Testis (tissue), 2 donors: ENCODE data around the gene CLCA4.

Experiments used
- CTCF ChIP-seq, 3 experiments: fragments of 450-650 bp in 2 of 3; fragments of 200-600 bp in 1 of 3; sonication (generic) in 1 of 3; IDR thresholded peaks; one replicate each; pipeline ENCODE4 v1.5.1; 2016 to 2019; ENCODE audit warnings: antibody characterized with exemption in 3 of 3, mild to moderate bottlenecking in 2 of 3, moderate library complexity in 1 of 3
- POLR2A ChIP-seq: fragments of 450-650 bp; IDR thresholded peaks from one replicate; pipeline ENCODE4 v1.6.1; 2017; ENCODE audit warnings: antibody characterized with exemption, mild to moderate bottlenecking, moderate library complexity

DNA sequence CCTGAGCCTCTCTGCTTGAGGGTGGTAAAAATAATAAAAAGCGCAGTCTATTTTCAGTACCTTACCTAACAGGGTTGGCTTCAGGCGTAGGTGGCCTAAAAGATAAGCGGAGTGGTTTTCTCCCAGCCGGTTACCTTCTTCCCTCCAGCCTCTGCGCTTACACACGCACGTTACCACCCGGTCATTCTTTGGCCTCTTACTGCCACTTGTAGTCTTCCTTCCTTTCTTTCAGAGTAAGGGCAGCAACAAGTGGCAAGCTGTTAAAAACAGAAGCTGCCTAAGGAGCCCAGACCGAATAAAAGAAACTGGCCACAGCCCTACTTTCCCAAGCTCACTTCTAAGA lies 42.8 kb upstream of the CLCA4 start:
- TF ChIP-seq CTCF (IDR thresholded peaks at IDR 0.05) (no peak), POLR2A (no peak)
